RWPE1 (cell line): ENCODE data around the gene ZNF746.

Experiments used
- CTCF ChIA-PET: fragments of 350-600 bp; sonication (Branson Sonifier 250); formaldehyde crosslinking; extraction: SDS; loops from one replicate; lab custom pipeline; 2021; lab: Yijun Ruan, JAX
- POLR2A ChIA-PET: fragments of 400-600 bp; formaldehyde crosslinking; extraction: SDS; loops from one replicate; lab custom pipeline; 2020; ENCODE audit warnings: antibody characterized with exemption; ENCODE audit not compliant: low non-redundant PET; lab: Yijun Ruan, JAX
- DNase-seq: peaks from one replicate; pipeline ENCODE4 v3.0.0; 2012; ENCODE audit warnings: low spot score
- H3K27ac ChIP-seq: fragments of 450-650 bp; 2 replicates; pipeline ENCODE4 v1.5.1; 2017
- TF ChIP-seq, protein P1 (sequence below): fragments of 450-650 bp; conservative IDR thresholded peaks from 2 replicates; pipeline ENCODE4 v1.5.1; 2017; ENCODE audit warnings: low read depth, mild to moderate bottlenecking

Gene ZNF746

DNA sequence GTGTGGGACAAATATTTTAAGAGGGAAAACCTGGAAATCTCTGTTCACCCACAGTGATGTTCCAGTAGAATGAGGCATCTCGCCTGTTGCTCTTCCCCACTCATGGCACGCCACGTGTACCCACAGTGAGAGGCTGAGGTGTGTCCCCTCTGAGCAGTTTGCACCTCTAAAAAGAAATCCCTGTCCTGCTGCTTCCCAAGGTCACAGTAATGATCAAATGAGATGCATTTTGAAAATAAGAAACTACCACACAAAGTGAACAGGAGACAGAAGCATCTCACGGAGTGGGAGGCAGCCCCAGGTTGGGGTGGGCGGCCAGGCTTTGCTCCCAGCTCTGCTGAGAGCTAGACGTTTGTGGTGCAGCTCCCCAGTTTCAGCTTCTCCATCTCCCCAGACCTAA is 24.4 kb downstream of the ZNF746 start:
- H3K27ac ChIP-seq = no peak overlapping the region
- DNase-seq = no peak
- POLR2A ChIA-PET = no interaction called here
- CTCF ChIA-PET = no interaction called here
- TF ChIP-seq, protein P1, sequence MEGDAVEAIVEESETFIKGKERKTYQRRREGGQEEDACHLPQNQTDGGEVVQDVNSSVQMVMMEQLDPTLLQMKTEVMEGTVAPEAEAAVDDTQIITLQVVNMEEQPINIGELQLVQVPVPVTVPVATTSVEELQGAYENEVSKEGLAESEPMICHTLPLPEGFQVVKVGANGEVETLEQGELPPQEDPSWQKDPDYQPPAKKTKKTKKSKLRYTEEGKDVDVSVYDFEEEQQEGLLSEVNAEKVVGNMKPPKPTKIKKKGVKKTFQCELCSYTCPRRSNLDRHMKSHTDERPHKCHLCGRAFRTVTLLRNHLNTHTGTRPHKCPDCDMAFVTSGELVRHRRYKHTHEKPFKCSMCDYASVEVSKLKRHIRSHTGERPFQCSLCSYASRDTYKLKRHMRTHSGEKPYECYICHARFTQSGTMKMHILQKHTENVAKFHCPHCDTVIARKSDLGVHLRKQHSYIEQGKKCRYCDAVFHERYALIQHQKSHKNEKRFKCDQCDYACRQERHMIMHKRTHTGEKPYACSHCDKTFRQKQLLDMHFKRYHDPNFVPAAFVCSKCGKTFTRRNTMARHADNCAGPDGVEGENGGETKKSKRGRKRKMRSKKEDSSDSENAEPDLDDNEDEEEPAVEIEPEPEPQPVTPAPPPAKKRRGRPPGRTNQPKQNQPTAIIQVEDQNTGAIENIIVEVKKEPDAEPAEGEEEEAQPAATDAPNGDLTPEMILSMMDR = no peak

- POLR2A ChIA-PET = no interaction called here
- TF ChIP-seq, protein P1 = no peak
- no peak overlapping the region for H3K27ac ChIP-seq
- CTCF ChIA-PET = no interaction called here
- no peak for DNase-seq
Measured at GRCh38 chr7:149471289-149471953, 26.2 kb downstream of the ZNF746 start.

DNA sequence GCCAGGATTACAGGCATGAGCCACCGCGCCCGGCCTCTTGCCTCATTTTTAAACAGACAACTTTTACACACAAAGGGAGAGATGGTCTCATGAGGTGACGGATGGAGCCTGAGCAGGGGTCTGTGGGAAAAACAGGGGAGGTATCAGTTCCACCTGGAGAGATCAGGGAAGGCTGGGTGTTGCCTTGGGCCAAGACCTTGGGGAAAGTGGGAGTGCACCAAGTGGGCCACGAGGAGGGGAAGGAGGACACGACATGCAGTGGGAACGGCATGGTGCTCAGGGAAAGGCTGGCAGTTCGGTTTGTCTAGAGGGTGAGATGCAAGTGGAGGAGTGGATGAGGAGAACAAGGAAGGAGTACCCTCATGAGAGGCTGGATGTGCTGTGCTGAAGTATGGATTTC is 27.8 kb downstream of the ZNF746 start:
- H3K27ac ChIP-seq = no peak overlapping the region
- TF ChIP-seq, protein P1 = no peak
- DNase-seq = no peak
- ChIA-PET POLR2A (no interaction called here), CTCF (no interaction called here)

DNA sequence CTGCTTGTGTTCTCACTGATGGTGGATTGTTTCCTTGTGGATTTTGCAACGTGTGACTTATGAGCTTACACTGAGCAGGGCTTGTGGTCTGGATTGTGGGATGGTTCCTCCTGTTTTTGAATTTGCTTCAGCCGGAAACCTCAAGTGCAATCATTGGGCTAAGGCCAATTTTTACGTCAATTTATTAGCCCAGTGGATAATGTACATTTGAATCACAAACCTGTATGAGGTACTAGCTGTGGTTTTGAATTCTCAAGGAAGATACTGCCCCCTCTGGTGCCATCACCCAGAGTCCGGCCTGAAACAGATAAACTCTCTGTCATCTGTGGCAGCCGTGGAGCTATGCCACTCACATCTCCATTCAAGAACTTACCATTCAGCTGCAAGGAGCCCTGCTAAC is 29.4 kb downstream of the ZNF746 start:
- TF ChIP-seq, protein P1 = no peak
- ChIA-PET POLR2A (no interaction called here), CTCF (no interaction called here)
- no peak overlapping the region for H3K27ac ChIP-seq
- no peak for DNase-seq

DNA sequence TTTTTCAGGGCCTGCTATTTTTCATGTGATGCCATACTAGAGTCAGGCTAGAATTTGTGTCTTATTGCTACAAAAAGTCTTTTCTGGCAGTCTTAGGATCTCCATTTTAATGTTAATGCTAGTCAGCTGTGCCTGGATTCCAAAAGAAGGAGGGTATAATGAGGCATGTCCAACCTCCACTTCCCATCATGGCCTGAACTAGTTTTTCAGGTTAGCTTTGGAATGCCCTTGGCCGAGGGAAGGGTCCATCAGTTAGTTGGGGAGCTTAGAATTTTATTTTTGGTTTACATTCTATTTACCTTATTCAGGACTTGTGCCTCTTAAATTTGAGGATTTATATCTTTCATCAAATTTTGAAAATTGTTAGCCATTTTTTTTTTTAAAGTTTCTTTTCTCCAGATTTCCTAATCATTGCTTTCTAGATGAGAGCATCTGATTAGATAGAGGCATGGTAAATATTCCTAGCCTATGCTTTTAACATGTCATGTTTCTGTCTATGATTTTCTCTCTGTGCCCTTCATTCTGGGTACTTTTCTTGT is 30.2 kb downstream of the ZNF746 start:
- no peak for DNase-seq
- TF ChIP-seq, protein P1 = no peak
- ChIA-PET POLR2A (no interaction called here), CTCF (interaction anchor here (1.0 kb wide), 1 partner anchor 45 kb away, joined by 4 read pairs; no protein-coding TSS in a partner anchor)
- H3K27ac ChIP-seq = no peak overlapping the region

DNA sequence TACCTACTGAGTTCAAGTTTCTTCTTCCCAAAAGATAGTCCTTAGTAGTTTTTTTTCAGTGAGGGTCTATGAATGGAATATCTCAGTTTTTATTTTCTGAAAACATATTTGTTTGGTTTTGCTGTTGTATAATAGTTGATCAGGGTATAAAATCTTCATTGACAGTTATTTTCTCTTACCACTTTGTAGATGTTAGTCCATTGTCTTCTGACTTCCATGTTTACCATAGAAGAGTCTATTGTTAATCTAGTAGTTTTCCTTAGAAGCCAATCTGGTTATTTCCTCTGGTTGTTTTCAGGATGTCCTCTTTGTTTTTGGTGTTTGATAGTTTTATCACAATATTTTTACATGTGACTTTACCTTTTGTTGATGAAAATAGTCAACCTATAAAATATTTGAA is 31.2 kb downstream of the ZNF746 start:
- CTCF ChIA-PET = interaction anchor here (1.0 kb wide), 1 partner anchor 44 kb away, joined by 4 read pairs; no protein-coding TSS in a partner anchor
- no peak overlapping the region for H3K27ac ChIP-seq
- TF ChIP-seq, protein P1 = no peak
- POLR2A ChIA-PET = no interaction called here
- DNase-seq = no peak
